ENCODE data around the gene GLIPR1.

DNA sequence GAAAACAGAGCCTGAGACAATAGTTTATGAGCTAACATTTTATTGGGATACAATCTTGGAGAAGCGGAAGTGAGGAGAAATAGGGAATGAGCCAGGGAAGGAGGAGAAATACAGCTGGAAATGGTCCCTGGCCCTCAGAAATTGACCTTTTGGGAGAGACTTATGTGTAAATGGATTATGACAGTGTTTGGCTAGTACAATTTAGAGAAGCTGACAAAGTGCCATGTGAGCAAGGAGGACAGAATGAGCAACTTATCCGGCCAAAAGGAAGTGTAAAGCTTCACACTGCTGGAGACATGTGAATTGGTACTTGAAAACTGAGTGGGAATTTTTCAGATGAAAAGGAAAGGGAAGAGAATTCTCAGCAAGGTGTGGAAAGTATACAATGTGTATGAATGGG, 2.9 kb downstream of the GLIPR1 start:
- TF ChIP-seq FOXM1 (IDR thresholded peaks at IDR 0.05; ENCODE audit: borderline replicate concordance) = no peak
- no peak for TF ChIP-seq LEF1 (IDR thresholded peaks at IDR 0.05; ENCODE audit: borderline replicate concordance)
- no peak for TF ChIP-seq SUZ12 (IDR thresholded peaks at IDR 0.05)
- no peak for TF ChIP-seq FOXK2 (IDR thresholded peaks at IDR 0.05)
- no peak for TF ChIP-seq BHLHE40 (IDR thresholded peaks at IDR 0.05; ENCODE audit: borderline replicate concordance)

Data from HEK293T (cell line).